Measurements from ENCODE around the gene NBAS. TPM values are rescaled to one million over a fixed set of nuclear protein-coding genes. Genes with fewer than 3 reads are reported as not detected.

NBAS gene
- total RNA-seq, 1 donor from 2014 or later = 29.7 TPM

- DNase-seq (ENCODE audit: low spot score) = peak; percentile 96
These were observed 30.7 kb upstream of the NBAS start, which contains the start of gene DDX1 for GRCh38 chr2:15591692-15592463. Gene DDX1 (plus strand): TSS chr2:15591868. CDS start chr2:15591934, 66 bp downstream.

- DNase-seq (ENCODE audit: low spot score) = no peak
These were observed 30.2 kb upstream of the NBAS start for GRCh38 chr2:15591373-15591691.

DNA sequence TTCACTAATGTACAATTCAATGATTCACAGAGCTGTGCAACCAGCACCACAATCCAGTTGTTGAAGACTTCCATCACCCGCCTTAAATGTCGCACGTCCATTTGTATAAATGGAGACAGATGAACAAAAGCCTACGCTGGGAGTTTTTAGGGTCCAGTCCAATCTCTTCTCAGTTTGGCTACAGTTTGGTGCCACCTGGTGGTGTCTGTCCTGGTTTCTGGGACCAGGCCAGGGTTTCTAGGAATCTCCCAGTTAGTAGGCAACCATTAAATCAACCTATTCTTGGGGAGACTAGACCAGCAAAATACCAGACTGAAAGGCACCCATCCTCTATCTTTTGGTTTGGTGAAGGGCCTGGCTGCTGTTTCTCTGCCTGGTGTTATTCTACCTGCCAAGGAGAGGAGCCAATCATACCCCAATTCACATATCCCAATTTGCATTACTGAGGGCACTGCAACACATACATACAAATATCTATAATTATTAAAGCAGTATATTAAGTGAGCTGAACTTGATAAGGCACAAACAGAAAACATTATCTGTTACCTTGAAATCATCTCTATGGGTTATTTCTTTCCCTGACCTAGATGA, 27.3 kb upstream of the NBAS start:
- DNase-seq (ENCODE audit: low spot score) = no peak

DNA sequence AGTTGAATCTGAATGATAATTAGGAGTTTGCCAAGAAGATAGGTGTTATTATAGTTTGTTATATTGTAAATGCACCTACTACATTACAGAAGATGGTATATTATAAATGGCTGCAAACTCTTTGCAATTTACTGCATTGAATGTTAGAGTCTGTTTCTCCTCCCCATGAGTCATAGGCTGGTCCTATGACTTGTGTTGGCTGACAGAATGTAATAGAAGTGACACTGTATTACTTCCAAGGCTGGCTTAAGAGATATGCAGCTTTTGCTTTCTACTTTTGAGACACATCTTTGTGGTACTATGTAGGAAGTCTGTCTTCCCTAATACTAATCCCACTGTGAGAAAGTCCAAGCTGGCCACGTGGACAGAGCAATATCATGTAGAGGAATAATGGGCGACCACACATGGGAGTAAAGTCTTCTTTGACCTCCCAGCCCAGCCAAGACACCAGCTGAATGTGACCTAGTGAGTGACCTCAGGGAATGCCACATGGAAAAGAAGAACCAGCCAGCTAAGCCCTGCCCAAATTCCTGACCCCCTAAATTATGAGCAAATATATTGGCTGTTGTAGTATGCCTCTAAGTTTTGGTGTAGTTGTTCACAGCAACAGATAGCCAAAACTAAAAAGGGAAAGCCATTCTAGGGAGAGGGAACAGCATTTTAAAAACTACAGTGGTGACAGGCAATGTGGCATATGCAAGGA, 23.8 kb upstream of the NBAS start:
- no peak for DNase-seq (ENCODE audit: low spot score)

GRCh38 chr2:15584316-15584715, 23.2 kb upstream of the NBAS start:
- no peak for DNase-seq (ENCODE audit: low spot score)

DNA sequence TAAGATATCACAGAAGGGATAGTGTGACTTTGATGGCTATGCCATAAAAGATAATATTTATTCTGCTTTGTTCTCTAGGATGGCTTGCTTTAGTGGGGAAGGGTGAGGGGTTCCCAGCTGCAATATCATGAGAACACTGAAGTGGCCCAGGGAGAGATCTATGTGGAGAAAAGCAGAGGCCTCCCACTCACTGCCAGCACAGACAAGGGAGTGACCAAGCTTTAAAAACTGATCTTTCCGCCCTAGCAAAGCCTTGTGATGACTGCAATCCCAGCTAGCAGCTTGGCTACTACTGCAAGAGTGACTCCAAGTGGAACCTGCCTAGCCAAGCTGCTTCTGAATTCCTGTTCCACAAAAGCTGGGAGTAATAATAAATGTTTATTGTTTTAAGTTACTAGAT, 22.7 kb upstream of the NBAS start:
- DNase-seq (ENCODE audit: low spot score) = no peak

DNA sequence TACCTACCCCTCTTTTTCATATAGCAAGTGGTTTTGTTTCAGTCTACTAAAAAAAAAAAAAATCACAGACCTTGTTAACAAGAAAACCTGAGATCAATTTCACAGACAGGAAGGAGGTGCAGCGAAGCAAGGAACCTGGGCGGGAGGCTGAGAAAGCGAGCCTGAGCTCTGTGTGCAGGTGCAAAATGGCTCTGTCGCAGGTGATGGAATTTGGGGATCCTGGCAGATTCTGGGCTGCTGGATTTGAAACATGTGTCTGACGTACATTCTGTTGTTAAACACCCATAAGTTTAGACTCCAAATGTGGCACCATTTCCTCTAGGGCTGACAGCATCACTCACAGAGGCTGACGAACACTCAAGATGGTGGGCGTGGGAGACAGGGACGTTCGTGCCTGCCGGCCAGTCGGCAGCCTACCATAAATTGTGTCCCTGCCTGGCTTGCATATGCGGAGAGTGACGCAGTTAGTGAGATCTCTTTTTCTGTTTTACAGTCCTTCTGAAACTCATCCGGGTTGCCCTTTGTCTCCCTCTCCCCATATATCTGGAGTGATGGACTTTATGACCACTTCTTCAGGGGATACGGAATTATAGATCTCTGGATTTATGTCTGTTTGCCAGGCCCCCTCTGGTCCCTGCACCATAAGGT, 21.7 kb upstream of the NBAS start:
- no peak for DNase-seq (ENCODE audit: low spot score)

GRCh38 chr2:15580451-15580850, 19.3 kb upstream of the NBAS start:
- DNase-seq (ENCODE audit: low spot score) = no peak

- DNase-seq (ENCODE audit: low spot score) = no peak
These were observed 18.5 kb upstream of the NBAS start for GRCh38 chr2:15579641-15580040.

GRCh38 chr2:15577071-15577735, 16.1 kb upstream of the NBAS start:
- no peak for DNase-seq (ENCODE audit: low spot score)

- DNase-seq (ENCODE audit: low spot score) = no peak
These were observed 10.6 kb upstream of the NBAS start for GRCh38 chr2:15571729-15572128.

- no peak for DNase-seq (ENCODE audit: low spot score)
These were observed 9.0 kb upstream of the NBAS start for GRCh38 chr2:15570104-15570503.

- no peak for DNase-seq (ENCODE audit: low spot score)
These were observed 7.7 kb upstream of the NBAS start for GRCh38 chr2:15568874-15569273.

- DNase-seq (ENCODE audit: low spot score) = no peak
These were observed 5.8 kb upstream of the NBAS start for GRCh38 chr2:15566912-15567311.

DNA sequence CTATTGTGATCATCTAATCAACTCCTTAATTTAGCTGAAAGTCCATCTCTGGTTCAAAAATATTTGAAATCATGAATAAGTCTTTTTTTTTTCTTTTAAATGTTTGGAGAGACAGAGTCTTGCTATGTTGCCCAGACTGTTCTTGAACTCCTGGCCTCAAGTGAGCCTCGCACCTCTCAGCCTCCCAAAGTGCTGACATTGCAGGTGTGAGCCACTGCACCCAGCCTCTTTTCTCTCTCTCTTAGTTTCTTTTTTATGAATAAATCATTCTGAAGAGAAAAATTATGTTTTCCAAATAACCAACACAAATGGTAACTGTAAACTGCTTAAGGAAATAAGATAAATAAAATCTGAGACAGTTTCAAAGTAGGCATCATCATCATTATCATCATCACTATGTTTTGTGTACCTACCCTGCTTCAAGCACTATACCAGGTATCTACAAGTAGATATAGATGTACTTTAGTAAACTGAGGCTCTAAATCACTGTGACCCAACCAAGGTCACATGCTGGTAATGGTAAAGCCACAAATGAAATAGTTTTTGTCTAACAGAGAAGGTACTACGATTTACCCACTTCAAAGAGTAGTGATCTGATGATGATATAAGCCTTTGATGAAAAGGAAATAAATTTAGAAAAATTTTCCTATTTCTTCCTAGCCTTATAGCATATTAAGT, 5.0 kb upstream of the NBAS start:
- DNase-seq (ENCODE audit: low spot score) = no peak

DNA sequence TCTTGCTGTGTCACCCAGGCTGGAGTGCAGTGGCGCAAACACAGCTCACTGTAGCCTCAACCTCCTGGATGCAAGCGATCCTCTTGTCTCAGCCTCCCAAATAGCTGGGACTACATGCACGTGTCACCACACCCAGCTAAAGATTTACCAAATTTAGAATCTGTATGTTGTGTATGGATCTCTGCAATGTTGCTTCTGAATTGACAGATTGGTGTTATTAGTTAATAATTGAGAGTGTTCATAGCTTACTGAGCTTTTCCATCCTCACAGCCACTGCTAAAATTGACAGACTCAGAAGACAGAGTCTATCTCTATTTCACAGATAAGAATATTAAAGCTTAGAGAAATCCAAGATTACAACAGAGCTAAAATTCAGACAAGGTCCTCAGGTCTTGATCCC, 4.3 kb upstream of the NBAS start:
- DNase-seq (ENCODE audit: low spot score) = no peak

DNA sequence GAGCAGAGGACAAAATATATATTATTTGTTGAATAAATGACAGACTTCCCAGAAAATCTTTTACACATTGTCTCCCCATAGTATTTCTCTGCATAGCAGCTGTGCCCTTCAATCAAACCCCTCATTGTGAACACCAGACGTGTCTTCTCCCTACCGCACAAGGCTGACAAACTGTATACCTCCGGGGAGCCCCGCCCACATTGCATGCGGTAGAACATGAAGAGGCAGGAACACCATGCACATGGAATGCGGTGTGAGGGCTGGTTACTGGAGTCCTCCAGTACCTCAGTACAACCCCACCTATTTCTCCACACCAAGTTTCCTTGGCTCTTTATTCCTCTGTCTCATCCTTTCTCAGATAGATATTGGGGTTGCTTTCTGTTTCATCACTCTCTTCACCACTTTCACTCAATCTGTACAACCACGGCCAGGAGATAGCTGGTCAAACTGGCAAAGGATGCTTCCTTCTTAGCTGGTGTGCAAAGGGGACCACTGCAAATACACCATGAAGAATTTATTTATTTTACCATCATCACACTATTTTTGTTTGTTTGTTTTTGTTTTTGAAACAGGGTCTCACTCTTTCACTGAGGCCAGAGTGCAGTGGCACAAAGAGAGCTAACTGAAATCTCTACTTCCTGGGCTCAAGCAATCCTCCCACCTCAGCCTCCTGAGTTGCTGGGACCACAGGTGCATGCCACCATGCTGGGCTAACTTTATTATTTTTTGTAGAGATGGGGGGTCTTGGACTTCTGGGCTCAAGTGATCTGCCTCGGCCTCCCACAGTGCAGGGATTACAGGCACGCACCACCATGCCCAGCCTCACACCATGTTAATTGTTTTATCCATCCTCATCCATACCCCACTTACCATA, 2.3 kb upstream of the NBAS start:
- DNase-seq (ENCODE audit: low spot score) = no peak

- no peak for DNase-seq (ENCODE audit: low spot score)
These were observed 1.4 kb upstream of the NBAS start for GRCh38 chr2:15562354-15563031.

GRCh38 chr2:15561574-15562344, 625 bp upstream of the NBAS start:
- no peak for DNase-seq (ENCODE audit: low spot score)

Data from mesenteric fat pad (tissue), 1 donor.